Left kidney (tissue), 8 donors: Measurements from ENCODE around the gene MLLT6. TPM values are rescaled to one million over a fixed set of nuclear protein-coding genes. Genes with fewer than 3 reads are reported as not detected.
A peak's percentile ranks its signal among the peaks of the same experiment; 100 is the strongest.

Experiments used
- DNase-seq: peaks from one replicate; pipeline ENCODE4 v3.0.0-alpha.2; 2013
- long read RNA-seq, 8 donors: transcript quantifications; one replicate each; lab custom pipeline, GENCODE V29; 2026
- polyA plus RNA-seq: library from polyadenylated mRNA; unstranded; fragments of 120-200 nt; gene quantifications from one replicate; pipeline ENCODE4 v1.2.1, GENCODE V29; 2013; ENCODE audit not compliant: insufficient read length

MLLT6 gene
- 126 TPM for polyA plus RNA-seq
- long read RNA-seq, donor 1, transcript MLLT6-205 (1 exons, 2,937 nt): major isoform, 127 of 225 reads
- long read RNA-seq, donor 1, partial matches to known transcripts: 95 of 225 reads
- long read RNA-seq, donor 1, other reads (novel, unspliced or antisense): 0 of 225 reads
- long read RNA-seq, donor 2, transcript MLLT6-205 (1 exons, 2,937 nt): major isoform, 114 of 151 reads
- long read RNA-seq, donor 2, partial matches to known transcripts: 36 of 151 reads
- long read RNA-seq, donor 2, other reads (novel, unspliced or antisense): 0 of 151 reads
- long read RNA-seq, donor 3, transcript MLLT6-205 (1 exons, 2,937 nt): major isoform, 74 of 105 reads
- long read RNA-seq, donor 3, partial matches to known transcripts: 25 of 105 reads
- long read RNA-seq, donor 3, other reads (novel, unspliced or antisense): 0 of 105 reads
- long read RNA-seq, donor 4, transcript MLLT6-205 (1 exons, 2,937 nt): major isoform, 8 of 8 reads
- long read RNA-seq, donor 4, partial matches to known transcripts: 0 of 8 reads
- long read RNA-seq, donor 4, other reads (novel, unspliced or antisense): 0 of 8 reads
- long read RNA-seq, donor 5, full-length matches to known transcripts: 60 of 112 reads
- long read RNA-seq, donor 5, partial matches to known transcripts: 52 of 112 reads
- long read RNA-seq, donor 5, other reads (novel, unspliced or antisense): 0 of 112 reads
- long read RNA-seq, donor 6, transcript MLLT6-205 (1 exons, 2,937 nt): major isoform, 67 of 144 reads
- long read RNA-seq, donor 6, partial matches to known transcripts: 66 of 144 reads
- long read RNA-seq, donor 6, other reads (novel, unspliced or antisense): 8 of 144 reads
- long read RNA-seq, donor 7, transcript MLLT6-205 (1 exons, 2,937 nt): major isoform, 123 of 190 reads
- long read RNA-seq, donor 7, partial matches to known transcripts: 62 of 190 reads
- long read RNA-seq, donor 7, other reads (novel, unspliced or antisense): 0 of 190 reads
- long read RNA-seq, donor 8, transcript MLLT6-205 (1 exons, 2,937 nt): major isoform, 36 of 64 reads
- long read RNA-seq, donor 8, partial matches to known transcripts: 26 of 64 reads
- long read RNA-seq, donor 8, other reads (novel, unspliced or antisense): 0 of 64 reads

- peak; percentile 81 for DNase-seq
Measured at GRCh38 chr17:38704606-38705522, at the start of gene MLLT6. MLLT6 (plus strand) TSS chr17:38705273; CDS start chr17:38705633, 360 bp downstream.

GRCh38 chr17:38656959-38657823, 47.9 kb upstream of the MLLT6 start:
- no peak for DNase-seq

- DNase-seq: no peak
Measured at GRCh38 chr17:38657824-38658740, 47.0 kb upstream of the MLLT6 start.

GRCh38 chr17:38658741-38659345, 46.2 kb upstream of the MLLT6 start:
- DNase-seq: no peak

- DNase-seq: no peak
Measured at GRCh38 chr17:38659415-38659814, 45.7 kb upstream of the MLLT6 start.

- no peak for DNase-seq
Measured at GRCh38 chr17:38660097-38661025, 44.7 kb upstream of the MLLT6 start.

- DNase-seq: peak; percentile 72
Measured at GRCh38 chr17:38663125-38663751, 41.8 kb upstream of the MLLT6 start.

- DNase-seq: no peak
Measured at GRCh38 chr17:38663964-38664644, 41.0 kb upstream of the MLLT6 start.

GRCh38 chr17:38667099-38667786, 37.8 kb upstream of the MLLT6 start:
- no peak for DNase-seq

- DNase-seq: no peak
Measured at GRCh38 chr17:38667787-38668122, 37.3 kb upstream of the MLLT6 start.

GRCh38 chr17:38669520-38669919, 35.6 kb upstream of the MLLT6 start:
- DNase-seq: no peak

GRCh38 chr17:38671939-38672720, 32.9 kb upstream of the MLLT6 start:
- no peak for DNase-seq

GRCh38 chr17:38672788-38673706, 32.0 kb upstream of the MLLT6 start:
- DNase-seq: no peak

- no peak for DNase-seq
Measured at GRCh38 chr17:38673707-38674013, 31.4 kb upstream of the MLLT6 start.
